Lower leg skin (tissue), 4 donors: ENCODE measurements around the gene SEL1L3. TPM values are rescaled to one million over a fixed set of nuclear protein-coding genes. Genes with fewer than 3 reads are reported as not detected.

Experiments
- DNase-seq, 2 donors: peaks; one replicate each; pipeline ENCODE4 v3.0.0-alpha.2; 2019; ENCODE audit warnings: low spot score in 2 of 2
- H3K4me3 ChIP-seq: fragments of 200-600 bp; sonication (generic); 2 replicates; pipeline ENCODE4 v1.5.1; 2017; ENCODE audit warnings: mild to moderate bottlenecking, low read depth; ENCODE audit not compliant: poor library complexity, severe bottlenecking
- POLR2A ChIP-seq, 2 donors: fragments of 450-650 bp; IDR thresholded peaks; one replicate each; pipeline ENCODE4 v1.6.1; 2016 to 2017; ENCODE audit warnings: antibody characterized with exemption in 2 of 2, mild to moderate bottlenecking in 1 of 2, moderate library complexity in 1 of 2
- WGBS, 2 donors: methylation state at CpG; one replicate each; pipeline ENCODE4 v1.1.5; 2018; 5-methylcytosine and 5-hydroxymethylcytosine counted together
- intact Hi-C: fragments of 100-400 bp; cut with DNase I; formaldehyde crosslinking; loops from one replicate; pipeline ENCODE4 v1.15.0; 2023; ENCODE audit warnings: low total_unique reads
- total RNA-seq, 4 donors: library from RNA; depleted of rRNA; stranded (reverse); fragments of >200 nt; gene quantifications; one replicate each; pipeline ENCODE4 v1.1.0, GENCODE V29; 2016
- TF ChIP-seq, protein P1 (sequence below), 3 donors: fragments of 450-650 bp; IDR thresholded peaks; one replicate each; pipeline ENCODE4 v1.5.1; 2016; ENCODE audit warnings: antibody characterized with exemption in 3 of 3, mild to moderate bottlenecking in 3 of 3, moderate library complexity in 2 of 3

The SEL1L3 gene
- total RNA-seq, 4 donors from 2014 or later, result 5.2 to 20.1 (median 5.9) TPM

DNA sequence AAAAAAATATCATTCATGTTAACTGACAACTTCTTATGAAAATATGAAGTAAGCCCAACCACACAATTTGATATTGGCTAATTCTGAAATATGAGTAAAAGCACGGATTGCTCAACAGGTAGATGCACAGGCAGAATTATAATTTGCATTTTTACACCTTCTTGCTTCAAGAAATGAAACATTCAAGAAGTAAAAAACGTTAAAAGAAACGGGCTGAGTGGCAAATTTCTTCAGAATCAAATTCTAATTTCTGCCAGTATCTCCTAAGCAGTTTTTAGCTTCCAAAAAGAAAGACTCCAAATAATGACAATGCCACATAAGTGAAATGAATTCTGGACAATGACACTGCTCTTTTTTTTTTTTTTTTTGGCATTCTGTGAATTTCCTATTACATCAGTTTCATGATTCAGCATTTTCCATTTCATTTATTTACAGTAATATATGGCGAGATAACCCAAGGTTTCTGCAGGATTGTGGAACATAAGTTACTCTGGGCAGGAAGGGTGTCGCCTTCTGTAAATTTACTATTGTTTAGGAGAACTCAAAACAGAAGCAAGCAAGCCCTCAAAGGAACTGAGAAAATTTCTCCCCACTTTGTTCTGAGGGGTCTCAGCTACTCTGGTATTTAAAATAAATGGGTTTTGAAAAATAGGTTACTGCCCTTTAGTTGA is 1.4 kb downstream of the SEL1L3 start:
- no peak overlapping the region for H3K4me3 ChIP-seq
- DNase-seq, result no peak
- intact Hi-C loops, result no loop called here
- TF ChIP-seq POLR2A (IDR thresholded peaks at IDR 0.05), result no peak
- TF ChIP-seq, protein P1, sequence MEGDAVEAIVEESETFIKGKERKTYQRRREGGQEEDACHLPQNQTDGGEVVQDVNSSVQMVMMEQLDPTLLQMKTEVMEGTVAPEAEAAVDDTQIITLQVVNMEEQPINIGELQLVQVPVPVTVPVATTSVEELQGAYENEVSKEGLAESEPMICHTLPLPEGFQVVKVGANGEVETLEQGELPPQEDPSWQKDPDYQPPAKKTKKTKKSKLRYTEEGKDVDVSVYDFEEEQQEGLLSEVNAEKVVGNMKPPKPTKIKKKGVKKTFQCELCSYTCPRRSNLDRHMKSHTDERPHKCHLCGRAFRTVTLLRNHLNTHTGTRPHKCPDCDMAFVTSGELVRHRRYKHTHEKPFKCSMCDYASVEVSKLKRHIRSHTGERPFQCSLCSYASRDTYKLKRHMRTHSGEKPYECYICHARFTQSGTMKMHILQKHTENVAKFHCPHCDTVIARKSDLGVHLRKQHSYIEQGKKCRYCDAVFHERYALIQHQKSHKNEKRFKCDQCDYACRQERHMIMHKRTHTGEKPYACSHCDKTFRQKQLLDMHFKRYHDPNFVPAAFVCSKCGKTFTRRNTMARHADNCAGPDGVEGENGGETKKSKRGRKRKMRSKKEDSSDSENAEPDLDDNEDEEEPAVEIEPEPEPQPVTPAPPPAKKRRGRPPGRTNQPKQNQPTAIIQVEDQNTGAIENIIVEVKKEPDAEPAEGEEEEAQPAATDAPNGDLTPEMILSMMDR (IDR thresholded peaks at IDR 0.05), result no peak
- 33 to 38% methylated on average over 5 of the region's 5 CpGs for WGBS, 2 donors

DNA sequence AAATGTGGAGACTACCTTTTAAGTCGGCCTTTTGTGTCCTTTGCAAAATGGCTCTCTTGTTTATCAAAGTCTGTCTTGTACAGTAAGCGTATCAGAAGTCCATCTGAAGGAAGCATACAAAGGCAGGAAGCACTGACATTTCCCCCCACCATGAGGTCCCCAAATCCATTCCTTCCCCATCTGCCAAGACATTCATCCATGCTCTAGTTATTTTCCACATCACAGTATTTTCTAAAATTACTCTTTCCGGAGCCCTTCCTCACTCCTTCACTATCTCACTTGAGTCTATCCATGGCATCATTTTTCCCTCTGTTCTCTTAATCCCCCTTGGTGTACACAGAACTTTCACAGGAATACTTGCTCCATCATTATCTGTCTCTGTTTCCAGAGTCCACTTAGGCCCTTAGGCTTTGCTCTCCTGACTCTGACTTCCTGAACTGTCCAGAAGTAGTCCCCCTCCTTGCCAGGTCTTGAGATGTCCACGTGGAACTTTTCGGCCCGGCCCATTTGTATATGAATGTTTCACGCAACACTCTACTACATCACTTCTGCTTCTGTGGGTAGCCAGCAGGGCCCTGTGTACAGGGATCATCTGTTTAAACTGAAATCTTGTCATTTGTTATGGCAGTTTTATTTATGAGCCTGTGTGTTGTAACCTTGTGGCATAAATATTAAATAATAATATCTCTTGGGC is 2.1 kb downstream of the SEL1L3 start:
- no peak for DNase-seq
- H3K4me3 ChIP-seq, result no peak overlapping the region
- intact Hi-C loops, result no loop called here
- WGBS, 2 donors, result 79 to 80% methylated on average over 7 of the region's 7 CpGs
- TF ChIP-seq POLR2A (IDR thresholded peaks at IDR 0.05), result no peak
- TF ChIP-seq, protein P1 (IDR thresholded peaks at IDR 0.05), result no peak

DNA sequence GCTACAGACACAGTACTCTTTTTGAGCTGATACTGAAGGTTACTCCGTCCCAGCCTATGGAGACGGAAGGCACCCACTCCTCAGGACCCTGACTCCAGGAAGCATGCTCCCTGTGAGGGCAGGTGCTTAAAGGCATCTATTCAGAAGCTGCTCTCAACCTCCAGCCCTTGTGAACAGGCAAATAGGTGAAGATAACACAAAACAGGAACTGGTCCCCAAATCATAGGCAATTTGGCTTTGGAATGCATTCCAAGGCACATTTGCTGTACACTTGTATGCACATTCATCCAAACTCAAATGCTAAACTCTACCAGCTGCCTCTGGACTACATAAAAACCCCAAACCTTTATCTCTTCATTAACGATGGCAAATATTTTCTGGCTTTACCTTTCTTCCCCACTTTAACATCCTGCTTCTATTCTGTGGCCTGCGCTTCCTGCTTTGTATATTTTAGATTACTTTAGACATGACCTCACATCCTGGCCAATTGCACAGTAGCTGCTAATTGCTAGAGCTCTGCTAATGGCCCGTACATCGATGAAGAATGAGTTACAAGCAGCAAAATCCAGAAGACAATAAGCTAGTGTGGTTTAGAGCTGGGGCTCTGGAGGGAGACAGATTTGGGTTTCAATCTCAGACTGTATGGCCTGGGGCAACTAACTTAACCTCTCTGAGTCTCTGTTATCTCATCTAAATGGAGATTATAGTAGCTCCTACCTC is 3.2 kb downstream of the SEL1L3 start:
- 58 to 69% methylated on average over 6 of the region's 6 CpGs for WGBS, 2 donors
- intact Hi-C loops, result no loop called here
- no peak overlapping the region for H3K4me3 ChIP-seq

DNA sequence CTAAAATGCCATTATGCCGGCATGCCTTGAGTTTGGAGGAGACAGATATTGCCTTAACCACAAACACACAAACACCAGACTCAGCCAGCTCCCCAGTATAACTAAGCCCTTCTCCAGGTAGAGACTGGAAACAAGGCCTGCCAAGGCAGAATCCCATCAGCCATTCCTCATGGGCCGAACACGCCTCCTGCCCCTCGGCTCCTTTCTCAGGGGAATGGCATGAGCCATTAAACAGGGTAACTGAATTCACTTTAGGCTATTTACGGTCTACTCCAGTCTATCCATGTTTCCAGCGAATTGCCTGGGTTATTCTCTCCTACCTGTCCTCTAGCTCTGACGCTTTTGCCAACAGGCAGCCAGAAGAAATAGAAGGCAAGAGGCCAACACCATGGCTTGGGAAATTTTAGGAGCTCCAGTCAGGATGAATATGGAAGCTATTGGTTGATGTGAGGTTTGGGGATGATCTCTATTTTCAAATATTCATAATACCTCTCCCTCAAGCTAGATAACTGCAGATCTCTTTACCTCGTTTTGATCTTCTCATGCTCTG is 4.9 kb downstream of the SEL1L3 start:
- no peak for TF ChIP-seq POLR2A (IDR thresholded peaks at IDR 0.05)
- TF ChIP-seq, protein P1 (IDR thresholded peaks at IDR 0.05), result no peak
- DNase-seq, result no peak
- intact Hi-C loops, result no loop called here
- 92 to 93% methylated on average over 8 of the region's 8 CpGs for WGBS, 2 donors
- no peak overlapping the region for H3K4me3 ChIP-seq

More for the DNA sequence above, 3.2 kb downstream of the SEL1L3 start:
- DNase-seq, result no peak
- TF ChIP-seq, protein P1 (IDR thresholded peaks at IDR 0.05), result no peak
- TF ChIP-seq POLR2A (IDR thresholded peaks at IDR 0.05), result no peak

DNA sequence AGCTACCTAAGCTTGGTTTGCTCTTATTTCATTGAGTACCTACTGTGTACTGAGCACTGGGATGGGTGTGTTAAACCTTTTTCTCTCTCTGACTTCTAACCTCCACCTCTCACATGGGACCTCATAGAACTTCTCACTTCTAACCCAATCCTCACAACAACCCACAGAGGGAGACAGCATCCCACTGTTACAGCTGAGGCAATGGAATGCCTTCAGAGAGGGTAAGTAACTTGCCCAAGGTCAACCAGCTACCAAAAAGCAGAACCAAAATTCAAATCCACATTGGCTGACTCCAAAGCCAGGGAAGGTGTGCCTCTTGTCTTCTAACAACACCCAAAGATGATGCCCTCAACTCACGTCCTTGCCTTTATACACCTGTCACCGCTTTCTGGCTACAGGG is 5.4 kb downstream of the SEL1L3 start:
- TF ChIP-seq, protein P1 (IDR thresholded peaks at IDR 0.05), result no peak
- no peak for TF ChIP-seq POLR2A (IDR thresholded peaks at IDR 0.05)
- intact Hi-C loops, result no loop called here
- no peak overlapping the region for H3K4me3 ChIP-seq
- WGBS, 2 donors, result 98% methylated on average over 2 of the region's 2 CpGs
- DNase-seq, result no peak
